ACC112 (cell line): ENCODE results near the gene SDE2.

Experiments used
- H2AFZ ChIP-seq: fragments of 200-600 bp; sonication (generic); one replicate; pipeline ENCODE4 v1.6.0; 2017; ENCODE audit warnings: antibody characterized with exemption, low read length; ENCODE audit not compliant: unreplicated experiment
- H3K27ac ChIP-seq: fragments of 200-600 bp; sonication (generic); 2 replicates; pipeline ENCODE4 v1.5.1; 2014; ENCODE audit warnings: low read depth, mild to moderate bottlenecking, antibody characterized with exemption, low read length, moderate library complexity
- H3K27me3 ChIP-seq: fragments of 200-600 bp; sonication (generic); 2 replicates; pipeline ENCODE4 v1.6.1; 2014; ENCODE audit warnings: mild to moderate bottlenecking, antibody characterized with exemption, low read length, moderate library complexity, mixed read lengths; ENCODE audit not compliant: insufficient read depth
- H3K36me3 ChIP-seq: fragments of 200-600 bp; sonication (generic); 2 replicates; pipeline ENCODE4 v1.6.1; 2016; ENCODE audit warnings: mild to moderate bottlenecking, antibody characterized with exemption, low read length, moderate library complexity, mixed read lengths; ENCODE audit not compliant: insufficient read depth
- H3K4me1 ChIP-seq: fragments of 200-600 bp; sonication (generic); one replicate; pipeline ENCODE4 v1.6.1; 2016; ENCODE audit warnings: low read length, mixed read lengths; ENCODE audit not compliant: insufficient read depth, unreplicated experiment, control insufficient read depth
- H3K4me3 ChIP-seq: fragments of 200-600 bp; sonication (generic); 2 replicates; pipeline ENCODE4 v1.5.1; 2014; ENCODE audit warnings: mild to moderate bottlenecking, low read depth, low read length
- H3K79me2 ChIP-seq: fragments of 200-600 bp; sonication (generic); one replicate; pipeline ENCODE4 v1.6.0; 2016; ENCODE audit warnings: low read length; ENCODE audit not compliant: control insufficient read depth, unreplicated experiment, insufficient read depth

The SDE2 gene

GRCh38 chr1:226029568-226030225, 30.6 kb upstream of the SDE2 start:
- Histone ChIP-seq H3K79me2 (no peaks in the 10 kb centered on the region), H3K27ac (no peak overlapping the region), H3K4me1 (peaks cover 5% of the 10 kb centered on the region), H3K36me3 (no peaks in the 10 kb centered on the region), H3K27me3 (no peaks in the 10 kb centered on the region), H2AFZ (no peak overlapping the region), H3K4me3 (no peak overlapping the region)

- Histone ChIP-seq H2AFZ (no peak overlapping the region), H3K79me2 (no peaks in the 10 kb centered on the region), H3K27ac (no peak overlapping the region), H3K4me3 (no peak overlapping the region), H3K4me1 (no peaks in the 10 kb centered on the region), H3K36me3 (no peaks in the 10 kb centered on the region), H3K27me3 (no peaks in the 10 kb centered on the region)
These were observed 30.0 kb upstream of the SDE2 start for GRCh38 chr1:226029093-226029496.

- H3K4me3 ChIP-seq, result no peak overlapping the region
- H2AFZ ChIP-seq, result no peak overlapping the region
- no peaks in the 10 kb centered on the region for H3K36me3 ChIP-seq
These were observed 28.5 kb upstream of the SDE2 start for GRCh38 chr1:226027538-226028217.

GRCh38 chr1:226026833-226027232, 27.7 kb upstream of the SDE2 start:
- H3K27ac ChIP-seq, result no peak overlapping the region
- H3K4me1 ChIP-seq, result no peaks in the 10 kb centered on the region
- no peaks in the 10 kb centered on the region for H3K36me3 ChIP-seq
- H2AFZ ChIP-seq, result no peak overlapping the region
- no peak overlapping the region for H3K4me3 ChIP-seq
- H3K79me2 ChIP-seq, result no peaks in the 10 kb centered on the region
- H3K27me3 ChIP-seq, result no peaks in the 10 kb centered on the region

More at GRCh38 chr1:226027538-226028217, 28.5 kb upstream of the SDE2 start:
- no peaks in the 10 kb centered on the region for H3K27me3 ChIP-seq
- no peak overlapping the region for H3K27ac ChIP-seq
- no peaks in the 10 kb centered on the region for H3K79me2 ChIP-seq
- H3K4me1 ChIP-seq, result no peaks in the 10 kb centered on the region

GRCh38 chr1:226023735-226024134, 24.6 kb upstream of the SDE2 start:
- no peaks in the 10 kb centered on the region for H3K36me3 ChIP-seq
- no peak overlapping the region for H3K4me3 ChIP-seq
- no peaks in the 10 kb centered on the region for H3K27me3 ChIP-seq
- H3K4me1 ChIP-seq, result no peaks in the 10 kb centered on the region
- no peak overlapping the region for H2AFZ ChIP-seq
- no peaks in the 10 kb centered on the region for H3K79me2 ChIP-seq
- no peak overlapping the region for H3K27ac ChIP-seq

GRCh38 chr1:226021801-226022200, 22.7 kb upstream of the SDE2 start:
- Histone ChIP-seq H2AFZ (no peak overlapping the region), H3K27me3 (no peaks in the 10 kb centered on the region), H3K27ac (no peak overlapping the region)

GRCh38 chr1:226021401-226021800, 22.3 kb upstream of the SDE2 start:
- Histone ChIP-seq H3K4me3 (no peak overlapping the region), H2AFZ (no peak overlapping the region), H3K36me3 (no peaks in the 10 kb centered on the region), H3K79me2 (no peaks in the 10 kb centered on the region), H3K27me3 (no peaks in the 10 kb centered on the region), H3K4me1 (no peaks in the 10 kb centered on the region), H3K27ac (no peak overlapping the region)

More at GRCh38 chr1:226021801-226022200, 22.7 kb upstream of the SDE2 start:
- Histone ChIP-seq H3K79me2 (no peaks in the 10 kb centered on the region), H3K4me1 (no peaks in the 10 kb centered on the region), H3K36me3 (no peaks in the 10 kb centered on the region), H3K4me3 (no peak overlapping the region)

GRCh38 chr1:226019572-226019971, 20.4 kb upstream of the SDE2 start:
- H3K4me3 ChIP-seq, result no peak overlapping the region
- H3K27me3 ChIP-seq, result no peaks in the 10 kb centered on the region
- no peaks in the 10 kb centered on the region for H3K36me3 ChIP-seq
- H3K27ac ChIP-seq, result no peak overlapping the region
- no peak overlapping the region for H2AFZ ChIP-seq
- no peaks in the 10 kb centered on the region for H3K79me2 ChIP-seq
- no peaks in the 10 kb centered on the region for H3K4me1 ChIP-seq

GRCh38 chr1:226017070-226017469, 17.9 kb upstream of the SDE2 start:
- Histone ChIP-seq H3K36me3 (no peaks in the 10 kb centered on the region), H2AFZ (no peak overlapping the region), H3K27ac (no peak overlapping the region), H3K4me3 (no peak overlapping the region), H3K27me3 (no peaks in the 10 kb centered on the region; the same call in 1 of the 2 replicates), H3K4me1 (no peaks in the 10 kb centered on the region), H3K79me2 (no peaks in the 10 kb centered on the region)

GRCh38 chr1:226009650-226010044, 10.5 kb upstream of the SDE2 start:
- no peak overlapping the region for H2AFZ ChIP-seq
- H3K4me1 ChIP-seq, result no peaks in the 10 kb centered on the region
- no peaks in the 10 kb centered on the region for H3K36me3 ChIP-seq
- H3K79me2 ChIP-seq, result no peaks in the 10 kb centered on the region
- H3K27ac ChIP-seq, result no peak overlapping the region
- H3K27me3 ChIP-seq, result no peaks in the 10 kb centered on the region; the same call in 1 of the 2 replicates
- no peak overlapping the region for H3K4me3 ChIP-seq
